AG09309 (cell line): Measurements from ENCODE around the gene CTNNB1.

Experiments
- DNase-seq: peaks from one replicate; pipeline ENCODE4 v3.0.0-alpha.2; 2010; ENCODE audit warnings: low read depth
- H3K4me3 ChIP-seq: 2 replicates; pipeline ENCODE4 v1.5.1; 2011; ENCODE audit warnings: mild to moderate bottlenecking, low read depth, low read length, moderate library complexity; ENCODE audit not compliant: control insufficient read depth
- CTCF ChIP-seq: IDR thresholded peaks from 2 replicates; pipeline ENCODE4 v1.5.1; 2011; ENCODE audit warnings: mild to moderate bottlenecking, low read depth, low read length, inconsistent platforms; ENCODE audit not compliant: insufficient read depth, control insufficient read depth; ENCODE audit errors: missing control alignments

Gene CTNNB1

GRCh38 chr3:41234823-41235721 lies 35.8 kb downstream of the CTNNB1 start:
- no peak for DNase-seq
- TF ChIP-seq CTCF: no peak
- H3K4me3 ChIP-seq: no peak overlapping the region

GRCh38 chr3:41236228-41236627 lies 36.9 kb downstream of the CTNNB1 start:
- TF ChIP-seq CTCF: no peak
- no peak for DNase-seq
- H3K4me3 ChIP-seq: no peak overlapping the region

DNA sequence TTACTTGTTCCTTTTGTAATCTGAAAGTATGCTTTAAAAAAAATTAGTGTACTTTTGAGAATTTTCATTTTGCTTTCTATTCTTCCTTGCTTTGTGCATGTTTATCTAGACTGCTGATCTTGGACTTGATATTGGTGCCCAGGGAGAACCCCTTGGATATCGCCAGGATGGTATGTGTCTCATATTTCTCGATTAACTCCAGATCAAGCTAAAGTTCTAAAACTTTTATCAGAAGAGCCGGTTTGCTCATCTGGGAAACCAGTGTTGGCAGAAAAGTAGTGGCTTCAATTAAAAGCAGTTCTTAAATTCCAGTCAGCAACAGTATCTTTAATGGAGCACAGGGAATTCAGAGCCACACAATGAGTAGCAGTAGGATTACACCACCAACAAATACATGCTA lies 38.6 kb downstream of the CTNNB1 start:
- no peak for TF ChIP-seq CTCF
- H3K4me3 ChIP-seq: no peak overlapping the region
- DNase-seq: no peak

- no peak for TF ChIP-seq CTCF
- DNase-seq: no peak
- H3K4me3 ChIP-seq: no peak overlapping the region
These were observed 40.3 kb downstream of the CTNNB1 start for GRCh38 chr3:41239587-41239986.

DNA sequence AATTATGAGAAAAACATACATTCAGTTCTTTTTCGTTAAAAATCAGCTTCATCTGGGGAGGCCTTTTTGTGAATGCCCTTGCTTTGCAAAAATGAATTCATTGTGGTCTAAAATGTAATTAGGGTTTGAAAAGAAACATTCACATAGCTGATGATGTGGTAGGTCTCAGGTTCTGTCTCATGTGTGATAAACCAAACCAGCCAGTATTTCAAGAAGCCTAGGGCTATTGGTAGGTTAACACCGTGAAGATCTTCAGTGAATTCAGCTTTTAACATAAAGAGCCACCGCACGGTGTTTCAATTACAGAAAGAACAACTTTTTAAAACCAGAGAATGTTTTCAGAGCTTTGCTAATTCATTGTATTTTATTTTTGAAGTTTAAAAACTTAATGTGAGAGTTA lies 41.9 kb downstream of the CTNNB1 start:
- no peak for DNase-seq
- H3K4me3 ChIP-seq: no peak overlapping the region
- no peak for TF ChIP-seq CTCF

GRCh38 chr3:41241800-41242571 lies 42.7 kb downstream of the CTNNB1 start:
- TF ChIP-seq CTCF: no peak
- H3K4me3 ChIP-seq: no peak overlapping the region
- no peak for DNase-seq
